ENCODE results near the gene RIOK1.
"Not testable (repeated sequence)": the region's sequence is repeated elsewhere in the genome, so short reads cannot be mapped to it uniquely, and the experiment has no call there.

Gene RIOK1

DNA sequence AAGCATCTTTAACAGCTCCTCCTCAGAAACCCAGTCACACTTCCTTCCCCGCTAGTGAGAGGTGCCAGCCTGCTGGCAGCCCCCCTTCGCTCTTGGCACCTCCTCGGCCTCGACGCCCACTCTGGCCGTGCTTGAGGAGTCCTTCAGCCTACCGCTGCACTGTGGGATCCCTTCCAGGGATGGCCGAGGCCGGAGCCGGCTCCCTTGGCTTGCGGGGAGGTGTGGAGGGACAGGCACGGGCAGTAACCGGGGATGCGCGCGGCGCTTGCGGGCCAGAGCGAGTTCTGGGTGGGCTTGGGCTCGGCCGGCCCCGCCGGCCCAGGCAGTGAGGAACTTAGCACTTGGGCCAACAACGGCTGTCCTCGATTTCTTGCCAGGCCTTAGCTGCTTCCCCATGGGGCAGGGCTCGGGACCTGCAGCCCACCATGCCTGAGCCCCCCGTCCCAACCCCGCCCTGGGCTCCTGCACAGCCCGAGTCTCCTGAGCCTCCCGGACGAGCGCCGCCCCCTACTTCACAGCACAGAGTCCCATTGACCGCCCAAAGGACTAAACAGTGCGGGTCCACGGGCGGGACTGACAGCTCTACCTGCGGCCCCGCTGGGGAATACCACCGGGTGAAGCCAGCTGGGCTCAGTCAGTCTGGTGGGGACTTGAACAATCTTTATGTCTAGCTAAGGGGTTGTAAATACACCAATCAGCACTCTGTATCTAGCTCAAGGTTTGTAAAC is 51.6 kb downstream of the RIOK1 start:
- no peaks in the 10 kb centered on the region for H3K36me3 ChIP-seq (ENCODE audit: control insufficient read depth, insufficient read depth, low read length)
- no peak overlapping the region for H3K9ac ChIP-seq (ENCODE audit: low read depth, low read length)
- no peak overlapping the region for H3K4me3 ChIP-seq (ENCODE audit: low read depth, low read length)
- H3K9me3 ChIP-seq (ENCODE audit: control insufficient read depth, insufficient read depth, low read length), result no peaks in the 10 kb centered on the region
- no peaks in the 10 kb centered on the region for H3K4me1 ChIP-seq (ENCODE audit: control insufficient read depth, insufficient read depth, low read length)
- no peak overlapping the region for H3K27ac ChIP-seq (ENCODE audit: low read depth, low read length)
- H3K27me3 ChIP-seq (ENCODE audit: control insufficient read depth, insufficient read depth, low read length), result no peaks in the 10 kb centered on the region

DNA sequence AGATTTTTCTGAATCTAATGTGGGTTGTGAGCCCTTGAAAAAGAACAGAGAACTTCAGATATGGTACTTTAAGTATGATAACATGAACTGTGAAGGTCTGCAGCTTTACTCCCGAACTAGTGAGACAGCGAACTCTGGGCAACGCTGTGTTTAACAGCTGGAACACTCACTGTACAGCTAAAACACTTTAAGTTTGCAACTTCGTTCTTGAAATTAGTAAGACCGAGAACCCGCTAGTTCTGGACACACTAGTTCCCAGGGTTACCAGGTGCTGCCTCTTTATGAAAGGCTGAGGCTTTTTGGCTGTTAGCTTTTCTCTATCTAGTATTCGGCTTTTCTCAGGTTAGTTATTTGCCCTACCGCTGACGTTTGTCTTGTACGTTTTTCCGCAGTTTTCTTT is 52.9 kb downstream of the RIOK1 start:
- H3K9me3 ChIP-seq (ENCODE audit: control insufficient read depth, insufficient read depth, low read length), result no peaks in the 10 kb centered on the region

DNA sequence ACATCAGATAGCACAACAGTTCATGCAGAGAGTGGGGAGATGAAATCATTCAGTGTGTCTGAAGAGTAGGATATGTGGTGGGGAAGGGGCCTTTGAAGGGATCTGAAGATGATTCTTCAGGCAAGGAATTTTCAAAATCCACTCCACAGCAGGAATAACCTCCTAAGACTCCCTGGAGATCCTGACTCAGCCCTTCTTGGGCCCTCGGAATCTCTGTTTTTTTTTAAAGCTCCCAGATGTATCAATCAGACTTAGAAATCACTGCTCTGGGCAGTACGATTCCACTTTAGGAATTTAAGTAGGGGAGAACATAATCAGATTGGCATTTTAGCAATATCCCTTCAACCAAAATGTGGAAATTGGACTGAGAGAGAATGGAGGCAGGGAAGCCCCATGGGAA is 55.5 kb downstream of the RIOK1 start:
- Histone ChIP-seq H3K4me1 (ENCODE audit: control insufficient read depth, insufficient read depth, low read length) (peaks cover 5% of the 10 kb centered on the region; the same call in 1 of the 2 replicates), H3K27me3 (ENCODE audit: control insufficient read depth, insufficient read depth, low read length) (no peaks in the 10 kb centered on the region), H3K9me3 (ENCODE audit: control insufficient read depth, insufficient read depth, low read length) (no peaks in the 10 kb centered on the region), H3K36me3 (ENCODE audit: control insufficient read depth, insufficient read depth, low read length) (no peaks in the 10 kb centered on the region), H3K4me3 (ENCODE audit: low read depth, low read length) (no peak overlapping the region), H3K9ac (ENCODE audit: low read depth, low read length) (no peak overlapping the region), H3K27ac (ENCODE audit: low read depth, low read length) (no peak overlapping the region)

More for the DNA sequence above, 52.9 kb downstream of the RIOK1 start:
- no peak overlapping the region for H3K4me3 ChIP-seq (ENCODE audit: low read depth, low read length)
- peaks cover 5% of the 10 kb centered on the region; the same call in 1 of the 2 replicates for H3K4me1 ChIP-seq (ENCODE audit: control insufficient read depth, insufficient read depth, low read length)
- no peak overlapping the region for H3K27ac ChIP-seq (ENCODE audit: low read depth, low read length)
- no peaks in the 10 kb centered on the region for H3K27me3 ChIP-seq (ENCODE audit: control insufficient read depth, insufficient read depth, low read length)
- H3K36me3 ChIP-seq (ENCODE audit: control insufficient read depth, insufficient read depth, low read length), result no peaks in the 10 kb centered on the region
- H3K9ac ChIP-seq (ENCODE audit: low read depth, low read length), result no peak overlapping the region

DNA sequence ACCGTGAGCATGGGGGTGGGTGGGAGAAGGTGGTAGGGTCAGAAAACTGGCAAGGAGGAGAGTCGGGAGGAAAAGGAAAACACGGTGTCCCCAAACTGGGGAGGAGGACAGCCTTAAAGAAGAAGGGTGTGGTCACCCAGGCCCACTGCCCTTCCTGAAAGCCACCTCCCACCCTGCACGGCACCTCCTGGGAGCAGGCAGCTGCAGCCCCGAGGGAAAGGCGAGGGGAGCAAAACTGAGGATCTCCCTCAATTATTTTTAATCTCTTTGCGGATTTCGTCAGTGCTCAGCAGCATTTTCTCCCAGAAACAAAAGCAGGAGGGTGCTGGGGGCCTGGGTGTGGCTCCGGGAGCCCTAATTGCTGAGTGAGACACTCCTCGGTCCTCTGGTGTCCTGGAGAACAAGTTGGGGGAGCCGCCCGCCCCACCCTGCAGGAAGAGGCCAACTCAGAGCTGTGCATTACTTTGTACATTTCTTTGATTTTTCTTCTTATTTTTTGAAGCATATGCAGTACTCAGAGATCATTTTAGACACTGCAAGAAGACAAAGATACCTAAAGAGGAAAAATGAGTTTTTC is 56.4 kb downstream of the RIOK1 start:
- H3K9ac ChIP-seq (ENCODE audit: low read depth, low read length), result no peak overlapping the region
- H3K9me3 ChIP-seq (ENCODE audit: control insufficient read depth, insufficient read depth, low read length), result no peaks in the 10 kb centered on the region
- peaks cover 5% of the 10 kb centered on the region; the same call in 1 of the 2 replicates for H3K4me1 ChIP-seq (ENCODE audit: control insufficient read depth, insufficient read depth, low read length)
- H3K36me3 ChIP-seq (ENCODE audit: control insufficient read depth, insufficient read depth, low read length), result no peaks in the 10 kb centered on the region
- H3K27ac ChIP-seq (ENCODE audit: low read depth, low read length), result no peak overlapping the region
- H3K27me3 ChIP-seq (ENCODE audit: control insufficient read depth, insufficient read depth, low read length), result no peaks in the 10 kb centered on the region
- no peak overlapping the region for H3K4me3 ChIP-seq (ENCODE audit: low read depth, low read length)

DNA sequence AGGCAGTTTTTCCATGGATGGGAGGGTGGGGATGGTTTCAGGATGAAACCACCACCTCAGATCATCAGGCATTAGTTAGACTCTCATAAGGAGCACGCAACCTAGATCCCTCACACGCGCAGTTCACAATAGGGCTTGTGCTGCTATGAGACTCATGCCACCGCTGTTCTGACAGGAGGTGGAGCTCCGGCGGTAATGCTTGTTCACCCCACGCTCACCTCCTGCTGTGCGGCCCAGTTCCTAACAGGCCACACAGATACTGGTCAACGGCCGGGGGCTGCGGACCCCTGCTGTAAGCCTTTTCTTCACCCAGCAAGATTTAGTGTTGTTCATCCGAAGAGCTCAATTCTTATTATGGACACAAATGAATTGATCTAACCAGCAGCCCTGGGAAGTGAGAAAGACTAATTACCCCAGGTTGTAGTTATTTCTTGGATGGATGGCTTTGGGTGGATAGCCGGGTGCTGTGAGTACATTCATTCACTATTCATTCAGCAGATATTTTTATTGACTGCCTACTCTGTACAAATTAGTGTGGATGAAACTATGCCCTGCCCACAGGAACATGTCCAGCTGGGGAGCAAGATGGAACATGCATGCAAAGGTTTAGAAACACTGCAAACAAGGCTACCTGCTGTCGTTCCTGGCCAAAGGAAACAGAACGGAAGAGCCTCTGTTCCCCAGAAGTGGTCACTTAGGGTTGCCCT is 57.2 kb downstream of the RIOK1 start:
- Histone ChIP-seq H3K4me3 (ENCODE audit: low read depth, low read length) (no peak overlapping the region), H3K27me3 (ENCODE audit: control insufficient read depth, insufficient read depth, low read length) (no peaks in the 10 kb centered on the region), H3K27ac (ENCODE audit: low read depth, low read length) (no peak overlapping the region), H3K9me3 (ENCODE audit: control insufficient read depth, insufficient read depth, low read length) (no peaks in the 10 kb centered on the region), H3K4me1 (ENCODE audit: control insufficient read depth, insufficient read depth, low read length) (peaks cover 5% of the 10 kb centered on the region; the same call in 1 of the 2 replicates), H3K36me3 (ENCODE audit: control insufficient read depth, insufficient read depth, low read length) (no peaks in the 10 kb centered on the region), H3K9ac (ENCODE audit: low read depth, low read length) (no peak overlapping the region)

DNA sequence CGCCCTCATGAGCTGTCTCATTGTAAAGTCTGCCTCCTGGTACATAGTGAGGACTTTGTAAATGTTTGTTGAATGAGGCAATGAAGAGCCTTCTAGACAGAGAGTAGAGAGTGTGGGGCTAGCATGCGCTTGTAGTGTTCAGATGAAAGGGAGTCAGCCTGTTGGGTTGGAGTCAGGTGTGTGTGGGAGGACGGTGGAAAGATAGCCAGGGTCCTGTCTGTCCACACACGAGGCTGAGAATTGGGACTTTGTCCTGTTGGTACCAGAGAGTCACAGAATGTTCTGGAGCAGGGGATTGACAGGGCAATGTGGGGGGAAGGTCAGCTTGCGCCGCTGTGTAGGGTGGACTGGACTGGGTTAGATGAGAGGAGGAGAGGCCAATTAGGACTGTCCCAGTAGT is 58.6 kb downstream of the RIOK1 start:
- H3K27ac ChIP-seq (ENCODE audit: low read depth, low read length), result no peak overlapping the region
- no peaks in the 10 kb centered on the region for H3K27me3 ChIP-seq (ENCODE audit: control insufficient read depth, insufficient read depth, low read length)
- no peak overlapping the region for H3K9ac ChIP-seq (ENCODE audit: low read depth, low read length)
- H3K4me3 ChIP-seq (ENCODE audit: low read depth, low read length), result no peak overlapping the region
- H3K36me3 ChIP-seq (ENCODE audit: control insufficient read depth, insufficient read depth, low read length), result no peaks in the 10 kb centered on the region
- peaks cover 5% of the 10 kb centered on the region; the same call in 1 of the 2 replicates for H3K4me1 ChIP-seq (ENCODE audit: control insufficient read depth, insufficient read depth, low read length)
- no peaks in the 10 kb centered on the region for H3K9me3 ChIP-seq (ENCODE audit: control insufficient read depth, insufficient read depth, low read length)

DNA sequence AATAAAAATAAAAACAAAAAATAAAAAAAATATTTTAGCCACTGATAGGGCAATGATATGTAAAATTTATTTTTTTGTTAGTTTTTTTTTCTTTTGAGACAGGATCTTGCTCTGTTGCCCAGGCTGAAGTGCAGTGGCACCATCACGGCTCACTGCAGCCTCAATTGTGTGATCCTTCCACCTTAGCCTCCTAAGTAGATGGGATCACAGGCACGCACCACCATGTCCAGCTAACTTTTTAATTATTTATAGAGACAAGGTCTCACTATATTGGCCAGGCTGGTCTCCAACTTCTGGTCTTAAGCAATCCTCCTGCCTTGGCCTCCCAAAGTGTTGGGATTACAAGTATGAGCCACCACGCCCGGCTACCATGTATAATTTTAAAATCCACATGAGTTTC is 59.4 kb downstream of the RIOK1 start:
- H3K36me3 ChIP-seq (ENCODE audit: control insufficient read depth, insufficient read depth, low read length), result no peaks in the 10 kb centered on the region
- no peak overlapping the region for H3K27ac ChIP-seq (ENCODE audit: low read depth, low read length)
- H3K4me1 ChIP-seq (ENCODE audit: control insufficient read depth, insufficient read depth, low read length), result peaks cover 5% of the 10 kb centered on the region; the same call in 1 of the 2 replicates
- no peak overlapping the region for H3K9ac ChIP-seq (ENCODE audit: low read depth, low read length)
- H3K27me3 ChIP-seq (ENCODE audit: control insufficient read depth, insufficient read depth, low read length), result no peaks in the 10 kb centered on the region
- no peak overlapping the region for H3K4me3 ChIP-seq (ENCODE audit: low read depth, low read length)
- no peaks in the 10 kb centered on the region for H3K9me3 ChIP-seq (ENCODE audit: control insufficient read depth, insufficient read depth, low read length)

DNA sequence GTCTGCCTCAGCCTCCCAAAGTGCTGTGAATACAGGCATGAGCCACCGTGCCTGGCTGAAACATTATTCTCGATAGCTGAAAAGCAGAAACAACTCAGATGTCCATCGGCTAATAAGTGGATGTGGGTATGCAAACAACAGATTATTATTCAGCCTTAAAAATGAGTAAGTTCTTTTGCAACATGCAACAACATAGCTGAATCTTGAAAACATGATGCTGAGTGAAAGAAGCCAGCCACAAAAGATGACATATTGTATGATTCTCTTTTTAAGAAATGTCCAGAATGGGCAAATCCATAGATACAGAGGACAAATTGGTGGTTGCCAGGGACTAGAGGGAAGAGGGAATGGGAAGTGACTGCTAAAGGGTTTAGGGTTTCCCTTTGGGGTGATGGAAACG is 61.7 kb downstream of the RIOK1 start:
- H3K36me3 ChIP-seq (ENCODE audit: control insufficient read depth, insufficient read depth, low read length), result no peaks in the 10 kb centered on the region
- H3K9ac ChIP-seq (ENCODE audit: low read depth, low read length), result no peak overlapping the region
- no peak overlapping the region for H3K4me3 ChIP-seq (ENCODE audit: low read depth, low read length)
- H3K27me3 ChIP-seq (ENCODE audit: control insufficient read depth, insufficient read depth, low read length), result no peaks in the 10 kb centered on the region
- no peak overlapping the region for H3K27ac ChIP-seq (ENCODE audit: low read depth, low read length)
- H3K4me1 ChIP-seq (ENCODE audit: control insufficient read depth, insufficient read depth, low read length), result peaks cover 14% of the 10 kb centered on the region
- H3K9me3 ChIP-seq (ENCODE audit: control insufficient read depth, insufficient read depth, low read length), result no peaks in the 10 kb centered on the region

DNA sequence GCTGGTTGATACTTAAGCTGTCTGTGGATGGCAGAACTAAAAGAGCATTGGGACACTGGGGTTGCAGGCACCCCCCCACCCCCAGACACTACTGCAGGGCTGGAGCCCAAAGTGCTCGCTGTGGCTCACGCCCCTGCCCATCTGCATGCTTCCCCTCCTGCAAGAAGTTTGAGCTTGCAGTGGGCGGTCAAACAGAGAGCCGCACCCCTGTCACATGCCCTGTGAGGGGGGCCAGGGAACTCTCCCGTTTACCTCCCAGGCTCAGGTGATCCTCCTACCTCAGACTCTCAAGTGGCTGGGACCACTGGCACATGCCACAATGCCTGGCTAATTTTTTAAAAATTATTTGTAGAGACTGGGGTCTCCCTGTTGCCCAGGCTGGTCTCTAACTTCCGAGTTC is 63.3 kb downstream of the RIOK1 start:
- Histone ChIP-seq H3K27me3 (ENCODE audit: control insufficient read depth, insufficient read depth, low read length) (no peaks in the 10 kb centered on the region), H3K36me3 (ENCODE audit: control insufficient read depth, insufficient read depth, low read length) (no peaks in the 10 kb centered on the region), H3K9me3 (ENCODE audit: control insufficient read depth, insufficient read depth, low read length) (no peaks in the 10 kb centered on the region), H3K4me1 (ENCODE audit: control insufficient read depth, insufficient read depth, low read length) (peaks cover 9% of the 10 kb centered on the region), H3K4me3 (ENCODE audit: low read depth, low read length) (no peak overlapping the region), H3K27ac (ENCODE audit: low read depth, low read length) (no peak overlapping the region), H3K9ac (ENCODE audit: low read depth, low read length) (no peak overlapping the region)

DNA sequence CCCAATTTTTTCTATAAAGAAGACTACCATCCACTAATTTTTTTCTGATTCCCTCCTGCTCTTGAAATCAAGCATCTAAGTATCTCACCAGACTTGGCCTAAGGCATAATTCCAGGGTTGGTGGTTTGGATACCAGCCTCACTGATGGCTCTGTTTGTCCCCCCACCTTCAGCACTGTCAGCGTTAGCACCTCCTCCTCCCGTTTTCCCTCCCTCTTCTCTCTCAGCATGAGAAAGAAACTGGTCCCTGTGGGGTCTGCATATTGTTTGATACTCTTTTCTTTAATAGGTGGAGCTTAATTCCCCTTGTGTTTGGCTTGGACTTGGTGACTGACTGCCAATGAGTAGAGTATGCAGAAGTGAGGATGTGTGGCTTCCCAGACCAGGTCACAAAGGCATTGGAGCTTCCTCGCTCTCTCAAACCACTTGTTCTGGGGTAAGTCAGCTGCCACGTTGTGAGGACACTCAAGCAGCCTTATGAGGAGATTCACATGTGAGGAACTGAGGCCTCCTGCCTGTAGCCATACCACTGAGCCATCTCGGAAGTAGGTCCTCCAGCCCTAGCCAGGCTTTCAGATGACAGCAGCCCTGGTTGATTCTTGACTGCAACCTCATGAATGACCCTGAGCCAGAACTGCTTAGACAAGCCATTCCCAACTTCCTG is 65.2 kb downstream of the RIOK1 start:
- Histone ChIP-seq H3K4me3 (ENCODE audit: low read depth, low read length) (no peak overlapping the region), H3K27ac (ENCODE audit: low read depth, low read length) (no peak overlapping the region), H3K9ac (ENCODE audit: low read depth, low read length) (no peak overlapping the region), H3K36me3 (ENCODE audit: control insufficient read depth, insufficient read depth, low read length) (no peaks in the 10 kb centered on the region), H3K9me3 (ENCODE audit: control insufficient read depth, insufficient read depth, low read length) (no peaks in the 10 kb centered on the region), H3K4me1 (ENCODE audit: control insufficient read depth, insufficient read depth, low read length) (peaks cover 9% of the 10 kb centered on the region), H3K27me3 (ENCODE audit: control insufficient read depth, insufficient read depth, low read length) (no peaks in the 10 kb centered on the region)

DNA sequence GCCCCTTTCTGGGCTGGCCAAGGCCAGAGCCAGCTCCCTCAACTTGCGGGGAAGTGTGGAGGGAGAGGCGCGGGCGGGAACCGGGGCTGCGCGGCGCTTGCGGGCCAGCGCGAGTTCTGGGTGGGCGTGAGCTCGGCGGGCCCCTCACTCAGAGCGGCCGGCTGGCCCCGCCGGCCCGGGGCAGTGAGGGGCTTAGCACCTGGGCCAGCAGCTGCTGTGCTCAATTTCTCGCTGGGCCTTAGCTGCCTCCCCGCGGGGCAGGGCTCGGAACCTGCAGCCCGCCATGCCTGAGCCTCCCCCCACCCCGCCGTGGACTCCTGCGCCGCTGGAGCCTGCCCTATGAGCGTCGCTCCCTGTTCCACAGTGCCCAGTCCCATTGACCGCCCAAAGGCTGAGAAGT is 66.7 kb downstream of the RIOK1 start:
- not testable (repeated sequence) for H3K27me3 ChIP-seq (ENCODE audit: control insufficient read depth, insufficient read depth, low read length); H3K9me3 ChIP-seq (ENCODE audit: control insufficient read depth, insufficient read depth, low read length); H3K27ac ChIP-seq (ENCODE audit: low read depth, low read length); H3K9ac ChIP-seq (ENCODE audit: low read depth, low read length); H3K36me3 ChIP-seq (ENCODE audit: control insufficient read depth, insufficient read depth, low read length); H3K4me1 ChIP-seq (ENCODE audit: control insufficient read depth, insufficient read depth, low read length); H3K4me3 ChIP-seq (ENCODE audit: low read depth, low read length)

Data from HUES48 (cell line).